ENCODE results near the gene DBNL. TPM values are rescaled to one million over a fixed set of nuclear protein-coding genes. Genes with fewer than 3 reads are reported as not detected.
"Not testable (repeated sequence)": the region's sequence is repeated elsewhere in the genome, so short reads cannot be mapped to it uniquely, and the experiment has no call there.

The DBNL gene
- total RNA-seq, result 33.1 TPM
- long read RNA-seq, transcript DBNL-210 (13 exons, 1,808 nt), result major isoform, 48 of 91 reads
- long read RNA-seq, transcript DBNL-220 (13 exons, 2,117 nt), result minor isoform, 19 of 91 reads
- long read RNA-seq, partial matches to known transcripts, result 1 of 91 reads
- long read RNA-seq, other reads (novel, unspliced or antisense), result 21 of 91 reads

GRCh38 chr7:44044315-44045225 lies at the start of gene DBNL:
Gene DBNL (plus strand): TSS chr7:44044702. CDS start chr7:44044738, 36 bp downstream.
- H3K4me3 ChIP-seq, result peak within 1 kb of the TSS; percentile 85
- peaks cover 8% of the 10 kb centered on the region for H3K36me3 ChIP-seq
- peak within 1 kb of the TSS; percentile 96 for H3K27ac ChIP-seq (replicated peaks)
- H3K4me1 ChIP-seq, result peaks cover 54% of the 10 kb centered on the region
- no peaks in the 10 kb centered on the region for H3K9me3 ChIP-seq (replicated peaks)
- DNase-seq, result peak; percentile 97
- intact Hi-C loops (cut with micrococcal nuclease), result no loop called here
- H3K27me3 ChIP-seq (ENCODE audit: low read depth), result no peaks in the 10 kb centered on the region
- no peak for TF ChIP-seq CTCF (IDR thresholded peaks at IDR 0.05; ENCODE audit: borderline replicate concordance)

GRCh38 chr7:43997532-43997931 lies 47.0 kb upstream of the DBNL start, which contains the start of gene SPDYE1:
Gene SPDYE1 (plus strand): TSS chr7:43997897. CDS start chr7:43999950, 2,053 bp downstream.
- H3K27me3 ChIP-seq (ENCODE audit: low read depth); H3K27ac ChIP-seq (replicated peaks); DNase-seq; H3K4me3 ChIP-seq; H3K4me1 ChIP-seq; H3K9me3 ChIP-seq (replicated peaks); intact Hi-C loops (cut with micrococcal nuclease); H3K36me3 ChIP-seq: not testable (repeated sequence)

- H3K9me3 ChIP-seq (replicated peaks); intact Hi-C loops (cut with micrococcal nuclease); H3K27ac ChIP-seq (replicated peaks); DNase-seq; H3K4me3 ChIP-seq; H3K27me3 ChIP-seq (ENCODE audit: low read depth); H3K4me1 ChIP-seq: not testable (repeated sequence)
- H3K36me3 ChIP-seq, result peaks cover 18% of the 10 kb centered on the region
These were observed 32.4 kb upstream of the DBNL start for GRCh38 chr7:44012081-44012480.

GRCh38 chr7:44015090-44015489 lies 29.4 kb upstream of the DBNL start:
- H3K27me3 ChIP-seq (ENCODE audit: low read depth); DNase-seq; H3K27ac ChIP-seq (replicated peaks); H3K4me3 ChIP-seq; H3K9me3 ChIP-seq (replicated peaks); intact Hi-C loops (cut with micrococcal nuclease): not testable (repeated sequence)
- Histone ChIP-seq H3K4me1 (peaks cover 22% of the 10 kb centered on the region), H3K36me3 (peaks cover 11% of the 10 kb centered on the region)

- H3K36me3 ChIP-seq; H3K27me3 ChIP-seq (ENCODE audit: low read depth); H3K9me3 ChIP-seq (replicated peaks); intact Hi-C loops (cut with micrococcal nuclease): not testable (repeated sequence)
- Histone ChIP-seq H3K4me1 (peaks cover 22% of the 10 kb centered on the region), H3K27ac (replicated peaks) (peak overlapping the region; percentile 84), H3K4me3 (peak overlapping the region; percentile 89)
- peak; percentile 75 for TF ChIP-seq CTCF (IDR thresholded peaks at IDR 0.05; ENCODE audit: borderline replicate concordance)
- DNase-seq, result peak; percentile 99
These were observed 25.4 kb upstream of the DBNL start for GRCh38 chr7:44018857-44019807.

- Histone ChIP-seq H3K4me3 (peak overlapping the region; percentile 89), H3K4me1 (peaks cover 22% of the 10 kb centered on the region), H3K27ac (replicated peaks) (peak overlapping the region; percentile 84)
- DNase-seq; H3K27me3 ChIP-seq (ENCODE audit: low read depth); H3K9me3 ChIP-seq (replicated peaks); H3K36me3 ChIP-seq; intact Hi-C loops (cut with micrococcal nuclease): not testable (repeated sequence)
These were observed 24.7 kb upstream of the DBNL start for GRCh38 chr7:44019825-44020224.

GRCh38 chr7:44022069-44022468 lies 22.4 kb upstream of the DBNL start:
- DNase-seq; H3K27me3 ChIP-seq (ENCODE audit: low read depth); intact Hi-C loops (cut with micrococcal nuclease); H3K27ac ChIP-seq (replicated peaks); H3K4me3 ChIP-seq; H3K36me3 ChIP-seq; H3K9me3 ChIP-seq (replicated peaks): not testable (repeated sequence)
- peaks cover 22% of the 10 kb centered on the region for H3K4me1 ChIP-seq

- H3K27ac ChIP-seq (replicated peaks); H3K27me3 ChIP-seq (ENCODE audit: low read depth); intact Hi-C loops (cut with micrococcal nuclease); DNase-seq; H3K36me3 ChIP-seq; H3K4me3 ChIP-seq; H3K9me3 ChIP-seq (replicated peaks): not testable (repeated sequence)
- H3K4me1 ChIP-seq, result peaks cover 18% of the 10 kb centered on the region
These were observed 21.6 kb upstream of the DBNL start for GRCh38 chr7:44022796-44023467.

GRCh38 chr7:44029433-44029832 lies 15.1 kb upstream of the DBNL start:
- intact Hi-C loops (cut with micrococcal nuclease); DNase-seq; H3K9me3 ChIP-seq (replicated peaks); H3K4me1 ChIP-seq; H3K36me3 ChIP-seq; H3K4me3 ChIP-seq; H3K27ac ChIP-seq (replicated peaks); H3K27me3 ChIP-seq (ENCODE audit: low read depth): not testable (repeated sequence)

- H3K9me3 ChIP-seq (replicated peaks); DNase-seq; H3K27ac ChIP-seq (replicated peaks); H3K27me3 ChIP-seq (ENCODE audit: low read depth); intact Hi-C loops (cut with micrococcal nuclease); H3K4me1 ChIP-seq; H3K4me3 ChIP-seq; H3K36me3 ChIP-seq: not testable (repeated sequence)
These were observed 14.5 kb upstream of the DBNL start for GRCh38 chr7:44030029-44030428.
